PC-9 (cell line): ENCODE measurements around the gene TIPRL.

Experiments used
- EZH2 ChIP-seq: fragments of 200-600 bp; sonication (generic); IDR thresholded peaks from 2 replicates; pipeline ENCODE4 v1.8.0; 2017; ENCODE audit warnings: antibody characterized with exemption, low read depth
- TF ChIP-seq, protein P1 (sequence below): fragments of 200-600 bp; sonication (generic); conservative IDR thresholded peaks from 2 replicates; pipeline ENCODE4 v1.6.1; 2017; ENCODE audit warnings: mixed run types, antibody characterized with exemption, mild to moderate bottlenecking, moderate library complexity

DNA sequence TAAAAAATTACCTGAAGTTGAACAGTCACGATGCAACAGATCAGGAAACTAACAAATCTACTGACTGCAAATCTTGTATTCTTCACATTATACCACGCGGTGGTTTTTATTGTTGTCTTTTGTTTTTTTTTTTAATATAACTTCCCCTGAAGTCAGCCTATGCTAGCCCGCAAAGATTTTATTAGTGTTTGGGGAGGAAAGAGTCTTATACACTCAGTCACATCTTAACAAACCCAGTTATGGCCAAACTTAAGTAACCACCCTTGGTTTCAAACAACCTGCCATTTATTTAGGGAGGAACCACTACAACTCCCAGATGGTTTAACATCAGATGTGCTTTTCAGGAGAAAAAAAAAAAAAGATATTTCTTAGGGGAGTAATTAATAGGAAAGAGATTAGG lies 26.8 kb upstream of the TIPRL start:
- TF ChIP-seq, protein P1, sequence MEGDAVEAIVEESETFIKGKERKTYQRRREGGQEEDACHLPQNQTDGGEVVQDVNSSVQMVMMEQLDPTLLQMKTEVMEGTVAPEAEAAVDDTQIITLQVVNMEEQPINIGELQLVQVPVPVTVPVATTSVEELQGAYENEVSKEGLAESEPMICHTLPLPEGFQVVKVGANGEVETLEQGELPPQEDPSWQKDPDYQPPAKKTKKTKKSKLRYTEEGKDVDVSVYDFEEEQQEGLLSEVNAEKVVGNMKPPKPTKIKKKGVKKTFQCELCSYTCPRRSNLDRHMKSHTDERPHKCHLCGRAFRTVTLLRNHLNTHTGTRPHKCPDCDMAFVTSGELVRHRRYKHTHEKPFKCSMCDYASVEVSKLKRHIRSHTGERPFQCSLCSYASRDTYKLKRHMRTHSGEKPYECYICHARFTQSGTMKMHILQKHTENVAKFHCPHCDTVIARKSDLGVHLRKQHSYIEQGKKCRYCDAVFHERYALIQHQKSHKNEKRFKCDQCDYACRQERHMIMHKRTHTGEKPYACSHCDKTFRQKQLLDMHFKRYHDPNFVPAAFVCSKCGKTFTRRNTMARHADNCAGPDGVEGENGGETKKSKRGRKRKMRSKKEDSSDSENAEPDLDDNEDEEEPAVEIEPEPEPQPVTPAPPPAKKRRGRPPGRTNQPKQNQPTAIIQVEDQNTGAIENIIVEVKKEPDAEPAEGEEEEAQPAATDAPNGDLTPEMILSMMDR = no peak
- TF ChIP-seq EZH2 = no peak
